HEK293T (cell line): ENCODE measurements around the gene EPS8L3.
"Not testable (repeated sequence)": the region's sequence is repeated elsewhere in the genome, so short reads cannot be mapped to it uniquely, and the experiment has no call there.

ENCODE experiments used
- CTCF ChIA-PET: fragments of 350-600 bp; formaldehyde crosslinking; extraction: SDS; loops from one replicate; lab custom pipeline; 2021; ENCODE audit warnings: antibody characterized with exemption, inconsistent platforms; lab: Yijun Ruan, JAX
- POLR2A ChIA-PET: fragments of 350-600 bp; formaldehyde crosslinking; extraction: SDS; loops from one replicate; lab custom pipeline; 2020; ENCODE audit warnings: antibody characterized with exemption, inconsistent platforms; lab: Yijun Ruan, JAX
- DNase-seq: peaks from one replicate; pipeline ENCODE4 v3.0.0; 2012; ENCODE audit warnings: mixed read lengths; ENCODE audit errors: extremely low spot score
- ARNT ChIP-seq: fragments of 450-650 bp; IDR thresholded peaks from 2 replicates; pipeline ENCODE4 v1.6.1; 2017; ENCODE audit warnings: mild to moderate bottlenecking
- BHLHE40 ChIP-seq: fragments of 450-650 bp; IDR thresholded peaks from 2 replicates; pipeline ENCODE4 v1.6.1; 2016; ENCODE audit warnings: mild to moderate bottlenecking, moderate library complexity, borderline replicate concordance
- CTBP1 ChIP-seq: fragments of 450-650 bp; IDR thresholded peaks from 2 replicates; pipeline ENCODE4 v1.6.1; 2016; ENCODE audit warnings: borderline replicate concordance
- ELF4 ChIP-seq: fragments of 450-650 bp; IDR thresholded peaks from 2 replicates; pipeline ENCODE4 v1.6.1; 2017; ENCODE audit warnings: antibody characterized with exemption
- FOXA1 ChIP-seq: fragments of 450-650 bp; IDR thresholded peaks from 2 replicates; pipeline ENCODE4 v1.6.1; 2016; ENCODE audit warnings: mild to moderate bottlenecking
- FOXK2 ChIP-seq: fragments of 450-650 bp; IDR thresholded peaks from 2 replicates; pipeline ENCODE4 v1.6.1; 2016; ENCODE audit warnings: mild to moderate bottlenecking
- FOXM1 ChIP-seq: fragments of 450-650 bp; IDR thresholded peaks from 2 replicates; pipeline ENCODE4 v1.6.1; 2017; ENCODE audit warnings: mild to moderate bottlenecking, borderline replicate concordance
- HDGF ChIP-seq: fragments of 450-650 bp; IDR thresholded peaks from 2 replicates; pipeline ENCODE4 v1.6.1; 2017; ENCODE audit warnings: antibody characterized with exemption, borderline replicate concordance
- L3MBTL2 ChIP-seq: fragments of 450-650 bp; conservative IDR thresholded peaks from 2 replicates; pipeline ENCODE4 v1.6.1; 2016; ENCODE audit warnings: mild to moderate bottlenecking
- LEF1 ChIP-seq: fragments of 450-650 bp; IDR thresholded peaks from 2 replicates; pipeline ENCODE4 v1.6.1; 2017; ENCODE audit warnings: mild to moderate bottlenecking, borderline replicate concordance
- NFRKB ChIP-seq: fragments of 450-650 bp; IDR thresholded peaks from 2 replicates; pipeline ENCODE4 v1.6.1; 2016; ENCODE audit warnings: mild to moderate bottlenecking, moderate library complexity
- PKNOX1 ChIP-seq: fragments of 450-650 bp; IDR thresholded peaks from 2 replicates; pipeline ENCODE4 v1.6.1; 2016
- SP1 ChIP-seq: fragments of 450-650 bp; IDR thresholded peaks from 2 replicates; pipeline ENCODE4 v1.6.1; 2017
- SUZ12 ChIP-seq: fragments of 450-650 bp; IDR thresholded peaks from 2 replicates; pipeline ENCODE4 v1.6.1; 2016; ENCODE audit warnings: mild to moderate bottlenecking
- TARDBP ChIP-seq: fragments of 450-650 bp; IDR thresholded peaks from 2 replicates; pipeline ENCODE4 v1.6.1; 2016
- ZNF384 ChIP-seq: fragments of 450-650 bp; IDR thresholded peaks from 2 replicates; pipeline ENCODE4 v1.6.1; 2016

The EPS8L3 gene

GRCh38 chr1:109760581-109761226, 3.0 kb downstream of the EPS8L3 start:
- no peak for DNase-seq
- ChIA-PET CTCF (interaction anchor here (0.6 kb wide), 1 partner anchor 14 kb away, joined by 3 read pairs; no protein-coding TSS in a partner anchor), POLR2A (no interaction called here)
- TF ChIP-seq SUZ12 (no peak), CTBP1 (no peak), SP1 (no peak), ELF4 (no peak), ZNF384 (no peak)

GRCh38 chr1:109759513-109760334, 4.0 kb downstream of the EPS8L3 start:
- DNase-seq, result no peak
- CTCF ChIA-PET, result no interaction called here
- POLR2A ChIA-PET, result interaction anchor here (1.2 kb wide), 1 partner anchor 211 kb away, joined by 7 read pairs; the partner anchor contains the start of gene GNAI3
- TF ChIP-seq LEF1 (no peak), PKNOX1 (no peak), L3MBTL2 (no peak), TARDBP (no peak), FOXK2 (no peak), ELF4 (no peak), SP1 (no peak), NFRKB (no peak), FOXM1 (no peak), HDGF (no peak), CTBP1 (no peak), SUZ12 (no peak), ARNT (no peak), FOXA1 (no peak)

- no peak for DNase-seq
- TF ChIP-seq TARDBP (no peak), ZNF384 (no peak), HDGF (no peak), ARNT (no peak), FOXM1 (no peak), SUZ12 (no peak), FOXK2 (no peak), ELF4 (no peak), BHLHE40 (no peak), CTBP1 (no peak), FOXA1 (no peak), LEF1 (no peak), NFRKB (no peak), SP1 (no peak), L3MBTL2 (no peak), PKNOX1 (no peak)
- POLR2A ChIA-PET, result no interaction called here
Observed at GRCh38 chr1:109757936-109758786, 5.6 kb downstream of the EPS8L3 start.

GRCh38 chr1:109756848-109757521, 6.7 kb downstream of the EPS8L3 start:
- POLR2A ChIA-PET, result no interaction called here
- CTCF ChIA-PET, result interaction anchor here (0.7 kb wide), 1 partner anchor 117 kb away, joined by 3 read pairs; no protein-coding TSS in a partner anchor
- no peak for DNase-seq
- TF ChIP-seq HDGF (no peak), CTBP1 (no peak), SP1 (no peak), FOXK2 (no peak), BHLHE40 (no peak), FOXA1 (no peak), FOXM1 (no peak)

More at GRCh38 chr1:109757936-109758786, 5.6 kb downstream of the EPS8L3 start:
- CTCF ChIA-PET, result no interaction called here

GRCh38 chr1:109756325-109756724, 7.4 kb downstream of the EPS8L3 start:
- not testable (repeated sequence) for DNase-seq
- ChIA-PET CTCF (interaction anchor here (0.7 kb wide), 1 partner anchor 228 kb away, joined by 3 read pairs; the partner anchor contains the start of gene AHCYL1), POLR2A (interaction anchor here (1.3 kb wide), 1 partner anchor 208 kb away, joined by 4 read pairs; the partner anchor contains the start of gene GNAI3)

GRCh38 chr1:109754738-109755137, 9.0 kb downstream of the EPS8L3 start:
- TF ChIP-seq L3MBTL2 (no peak), ARNT (no peak), ELF4 (no peak), TARDBP (no peak), HDGF (no peak), FOXA1 (no peak), PKNOX1 (no peak), LEF1 (no peak), FOXM1 (no peak), CTBP1 (no peak), NFRKB (no peak), FOXK2 (no peak), SUZ12 (no peak), BHLHE40 (no peak), ZNF384 (no peak), SP1 (no peak)
- CTCF ChIA-PET, result no interaction called here
- DNase-seq, result no peak
- POLR2A ChIA-PET, result no interaction called here
